ENCODE data around the gene CRABP2.

DNA sequence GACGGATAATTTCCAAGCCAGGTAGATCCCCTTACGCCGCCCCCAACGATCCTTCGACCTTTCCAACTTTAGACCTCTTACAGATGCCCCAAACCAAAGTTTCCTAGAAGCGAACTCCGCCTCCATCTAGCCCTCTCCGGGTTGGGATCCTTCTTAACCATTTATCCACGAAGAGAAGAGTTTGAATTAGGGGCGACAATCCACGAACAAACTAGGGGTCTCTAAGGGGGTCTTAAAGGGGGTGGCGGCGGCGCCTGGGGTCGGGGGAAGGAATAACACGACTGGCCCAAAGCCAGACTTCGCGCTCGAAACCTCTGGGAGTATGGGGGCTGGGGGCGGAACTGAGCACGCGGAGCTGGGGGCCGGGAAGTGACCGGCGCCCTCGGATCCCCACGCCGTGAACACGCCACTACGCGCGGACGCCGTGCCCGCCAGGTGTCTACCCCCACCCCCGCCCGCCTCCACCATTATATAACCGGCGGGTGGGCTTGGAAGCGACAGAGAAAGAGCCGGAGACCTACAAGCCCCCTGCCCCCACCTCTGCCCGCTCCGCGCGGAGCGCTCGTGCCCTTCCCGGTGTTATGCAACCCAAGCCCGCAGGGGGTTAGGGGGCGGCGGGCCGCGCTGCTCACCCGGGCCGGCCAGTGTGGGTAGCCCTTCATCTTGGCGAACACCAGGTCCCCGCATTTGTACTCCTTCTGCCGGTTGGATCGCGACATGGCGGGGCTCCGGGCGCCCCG, 45.5 kb upstream of the CRABP2 start:
- TF ChIP-seq, protein P1, sequence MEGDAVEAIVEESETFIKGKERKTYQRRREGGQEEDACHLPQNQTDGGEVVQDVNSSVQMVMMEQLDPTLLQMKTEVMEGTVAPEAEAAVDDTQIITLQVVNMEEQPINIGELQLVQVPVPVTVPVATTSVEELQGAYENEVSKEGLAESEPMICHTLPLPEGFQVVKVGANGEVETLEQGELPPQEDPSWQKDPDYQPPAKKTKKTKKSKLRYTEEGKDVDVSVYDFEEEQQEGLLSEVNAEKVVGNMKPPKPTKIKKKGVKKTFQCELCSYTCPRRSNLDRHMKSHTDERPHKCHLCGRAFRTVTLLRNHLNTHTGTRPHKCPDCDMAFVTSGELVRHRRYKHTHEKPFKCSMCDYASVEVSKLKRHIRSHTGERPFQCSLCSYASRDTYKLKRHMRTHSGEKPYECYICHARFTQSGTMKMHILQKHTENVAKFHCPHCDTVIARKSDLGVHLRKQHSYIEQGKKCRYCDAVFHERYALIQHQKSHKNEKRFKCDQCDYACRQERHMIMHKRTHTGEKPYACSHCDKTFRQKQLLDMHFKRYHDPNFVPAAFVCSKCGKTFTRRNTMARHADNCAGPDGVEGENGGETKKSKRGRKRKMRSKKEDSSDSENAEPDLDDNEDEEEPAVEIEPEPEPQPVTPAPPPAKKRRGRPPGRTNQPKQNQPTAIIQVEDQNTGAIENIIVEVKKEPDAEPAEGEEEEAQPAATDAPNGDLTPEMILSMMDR (IDR thresholded peaks at IDR 0.05) = no peak
- TF ChIP-seq POLR2A (IDR thresholded peaks at IDR 0.05) = no peak
